ENCODE measurements around the gene NME3. TPM values are rescaled to one million over a fixed set of nuclear protein-coding genes. Genes with fewer than 3 reads are reported as not detected.

Gene NME3
- total and polyA plus RNA-seq, 2 of the 4 experiments (the other 2 are of a cell fraction) = 12.7 to 41.2 TPM

GRCh38 chr16:1766231-1766630 lies 5.1 kb downstream of the NME3 start:
- Histone ChIP-seq H3K4me1 (ENCODE audit: control insufficient read depth, insufficient read depth, low read length) (no peaks in the 10 kb centered on the region), H2BK120ac (ENCODE audit: low read depth, low read length) (no peak overlapping the region), H2BK20ac (ENCODE audit: low read depth, low read length) (no peak overlapping the region), H4K8ac (ENCODE audit: low read depth in 2 of 2, low read length in 2 of 2) (no peak overlapping the region), H3K9me3 (ENCODE audit: control insufficient read depth, insufficient read depth, low read length) (no peaks in the 10 kb centered on the region), H3K27me3 (ENCODE audit: control insufficient read depth, insufficient read depth, low read length) (no peaks in the 10 kb centered on the region), H3K36me3 (ENCODE audit: control insufficient read depth, insufficient read depth, low read length) (peaks cover 68% of the 10 kb centered on the region), H2BK5ac (ENCODE audit: low read depth, low read length, poor library complexity, severe bottlenecking) (no peak overlapping the region), H3K9ac (ENCODE audit: low read depth, low read length) (no peak overlapping the region), H2AFZ (replicated peaks; ENCODE audit: low read length, poor library complexity) (no peak overlapping the region), H2AK9ac (replicated peaks; ENCODE audit: low read depth, low read length, poor library complexity) (no peak overlapping the region), H3K4ac (ENCODE audit: low read depth, low read length) (no peak overlapping the region), H2AK5ac (ENCODE audit: low read depth, low read length) (no peak overlapping the region), H4K91ac (ENCODE audit: insufficient read depth, low read depth, low read length) (no peak overlapping the region), H4K20me1 (ENCODE audit: insufficient read depth, low read length) (peaks cover 17% of the 10 kb centered on the region), H3K4me3 (ENCODE audit: insufficient read depth, low read depth, low read length) (no peak overlapping the region), H3K4me2 (ENCODE audit: low read depth, low read length) (no peak overlapping the region), H3K9me1 (ENCODE audit: insufficient read depth, low read length) (no peaks in the 10 kb centered on the region), H3K79me1 (ENCODE audit: low read depth in 1 of 2, low read length in 2 of 2) (peaks cover 0 to 15% of the 10 kb centered on the region in 2 experiments; a peak in 1 of 4 replicates), H3K27ac (ENCODE audit: insufficient read depth, low read length) (no peak overlapping the region), H4K5ac (ENCODE audit: low read depth, low read length) (no peak overlapping the region), H3K14ac (replicated peaks; ENCODE audit: low read depth, low read length) (no peak overlapping the region), H3K56ac (ENCODE audit: extremely low read depth, insufficient read depth, low read length) (no peak overlapping the region), H2BK15ac (ENCODE audit: low read depth, low read length) (no peak overlapping the region), H3K23ac (ENCODE audit: low read depth, low read length) (no peak overlapping the region), H3K18ac (ENCODE audit: low read depth, low read length) (no peak overlapping the region)
- dilution Hi-C loops (cut with HindIII; ENCODE audit: low sequenced_read_pairs, unreplicated experiment) = no loop called here
- ATAC-seq (ENCODE audit: low read depth) = no peak
- WGBS, 2 experiments (ENCODE audit: extremely low coverage in 2 of 2, insufficient read length in 1 of 2) = 96% methylated on average over 5 of the region's 19 CpGs; no CpG with 5 or more reads in 1 of the 2 experiments
- no peak for TF ChIP-seq MAFK (IDR thresholded peaks at IDR 0.05; ENCODE audit: low read depth, low read length)
- TF ChIP-seq POLR2A (IDR thresholded peaks at IDR 0.05; ENCODE audit: low read depth, low read length) = no peak
- no peak for TF ChIP-seq ELK1 (IDR thresholded peaks at IDR 0.05; ENCODE audit: borderline replicate concordance, low read depth, low read length)
- no peak for TF ChIP-seq CEBPB (IDR thresholded peaks at IDR 0.05; ENCODE audit: low read depth, low read length)
- TF ChIP-seq RCOR1 (IDR thresholded peaks at IDR 0.05; ENCODE audit: insufficient replicate concordance, low read length) = no peak
- TF ChIP-seq BHLHE40 (IDR thresholded peaks at IDR 0.05; ENCODE audit: low read depth, low read length) = no peak
- POLR2A ChIA-PET (ENCODE audit: unreplicated experiment) = no interaction called here
- BruUV-seq (replicated peaks) = no TSS peak
- DNase-seq = no peak
- CTCF ChIA-PET = no interaction called here
- in situ Hi-C loops (cut with MboI; ENCODE audit: low sequenced_read_pairs) = no loop called here
- intact Hi-C loops (cut with micrococcal nuclease) = no loop called here
